OCI-LY7 (cell line): ENCODE data around the gene GARRE1.

Experiments used
- EZH2phosphoT487 ChIP-seq: fragments of 200-600 bp; sonication (generic); IDR thresholded peaks from 2 replicates; pipeline ENCODE4 v1.6.1; 2018; ENCODE audit warnings: low read depth, borderline replicate concordance, mild to moderate bottlenecking, mixed run types, antibody characterized with exemption, low read length, moderate library complexity, mixed read lengths
- TF ChIP-seq, protein P1 (sequence below): fragments of 200-600 bp; sonication (generic); conservative IDR thresholded peaks from 2 replicates; pipeline ENCODE4 v1.5.1; 2014; ENCODE audit warnings: mild to moderate bottlenecking, antibody characterized with exemption, low read length, moderate library complexity, mixed read lengths

DNA sequence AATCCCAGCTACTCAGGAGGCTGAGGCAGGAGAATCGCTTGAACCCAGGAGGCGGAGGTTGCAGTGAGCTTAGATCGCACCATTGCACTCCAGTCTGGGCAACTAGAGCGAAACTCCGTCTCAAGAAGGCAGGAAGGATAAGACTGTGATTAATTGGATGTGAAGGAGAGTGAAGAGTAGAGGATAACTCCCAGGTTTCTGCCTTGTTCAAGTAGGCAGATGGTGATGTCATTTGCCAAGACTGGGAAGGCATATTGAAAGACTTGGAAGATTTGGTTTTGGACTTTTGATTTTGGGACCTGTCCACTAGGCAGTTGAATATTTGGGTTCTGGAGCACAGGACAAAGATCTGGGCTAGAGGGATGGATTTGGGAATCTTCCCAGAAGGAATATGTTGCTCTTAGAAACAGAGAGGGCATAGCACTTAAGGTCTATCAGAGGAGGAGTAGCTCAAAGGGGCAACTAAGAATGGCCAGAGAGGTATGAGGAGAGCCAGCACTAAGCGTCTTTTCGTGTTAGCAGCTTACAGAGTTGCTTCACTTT lies 20.0 kb downstream of the GARRE1 start:
- TF ChIP-seq, protein P1, sequence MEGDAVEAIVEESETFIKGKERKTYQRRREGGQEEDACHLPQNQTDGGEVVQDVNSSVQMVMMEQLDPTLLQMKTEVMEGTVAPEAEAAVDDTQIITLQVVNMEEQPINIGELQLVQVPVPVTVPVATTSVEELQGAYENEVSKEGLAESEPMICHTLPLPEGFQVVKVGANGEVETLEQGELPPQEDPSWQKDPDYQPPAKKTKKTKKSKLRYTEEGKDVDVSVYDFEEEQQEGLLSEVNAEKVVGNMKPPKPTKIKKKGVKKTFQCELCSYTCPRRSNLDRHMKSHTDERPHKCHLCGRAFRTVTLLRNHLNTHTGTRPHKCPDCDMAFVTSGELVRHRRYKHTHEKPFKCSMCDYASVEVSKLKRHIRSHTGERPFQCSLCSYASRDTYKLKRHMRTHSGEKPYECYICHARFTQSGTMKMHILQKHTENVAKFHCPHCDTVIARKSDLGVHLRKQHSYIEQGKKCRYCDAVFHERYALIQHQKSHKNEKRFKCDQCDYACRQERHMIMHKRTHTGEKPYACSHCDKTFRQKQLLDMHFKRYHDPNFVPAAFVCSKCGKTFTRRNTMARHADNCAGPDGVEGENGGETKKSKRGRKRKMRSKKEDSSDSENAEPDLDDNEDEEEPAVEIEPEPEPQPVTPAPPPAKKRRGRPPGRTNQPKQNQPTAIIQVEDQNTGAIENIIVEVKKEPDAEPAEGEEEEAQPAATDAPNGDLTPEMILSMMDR: no peak
- no peak for TF ChIP-seq EZH2phosphoT487
